ENCODE data around the gene LY6G5B. TPM values are rescaled to one million over a fixed set of nuclear protein-coding genes. Genes with fewer than 3 reads are reported as not detected.

Gene LY6G5B
- total and polyA plus RNA-seq, 12 donors: 0.48 to 13.4 (median 4.7) TPM

- intact Hi-C loops (cut with DNase I): no loop called here
- 84 to 92% (median 87%) methylated on average over 5 of the region's 5 CpGs for WGBS, 4 donors
- TF ChIP-seq, protein P1, sequence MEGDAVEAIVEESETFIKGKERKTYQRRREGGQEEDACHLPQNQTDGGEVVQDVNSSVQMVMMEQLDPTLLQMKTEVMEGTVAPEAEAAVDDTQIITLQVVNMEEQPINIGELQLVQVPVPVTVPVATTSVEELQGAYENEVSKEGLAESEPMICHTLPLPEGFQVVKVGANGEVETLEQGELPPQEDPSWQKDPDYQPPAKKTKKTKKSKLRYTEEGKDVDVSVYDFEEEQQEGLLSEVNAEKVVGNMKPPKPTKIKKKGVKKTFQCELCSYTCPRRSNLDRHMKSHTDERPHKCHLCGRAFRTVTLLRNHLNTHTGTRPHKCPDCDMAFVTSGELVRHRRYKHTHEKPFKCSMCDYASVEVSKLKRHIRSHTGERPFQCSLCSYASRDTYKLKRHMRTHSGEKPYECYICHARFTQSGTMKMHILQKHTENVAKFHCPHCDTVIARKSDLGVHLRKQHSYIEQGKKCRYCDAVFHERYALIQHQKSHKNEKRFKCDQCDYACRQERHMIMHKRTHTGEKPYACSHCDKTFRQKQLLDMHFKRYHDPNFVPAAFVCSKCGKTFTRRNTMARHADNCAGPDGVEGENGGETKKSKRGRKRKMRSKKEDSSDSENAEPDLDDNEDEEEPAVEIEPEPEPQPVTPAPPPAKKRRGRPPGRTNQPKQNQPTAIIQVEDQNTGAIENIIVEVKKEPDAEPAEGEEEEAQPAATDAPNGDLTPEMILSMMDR (IDR thresholded peaks at IDR 0.05): no peak
- no peak for TF ChIP-seq POLR2A (IDR thresholded peaks at IDR 0.05)
- DNase-seq: no peak
- no peaks in the 10 kb centered on the region for H3K36me3 ChIP-seq (replicated peaks in 1 of 2)
- no peak overlapping the region for H3K4me3 ChIP-seq
- H3K27me3 ChIP-seq: no peaks in the 10 kb centered on the region
- H3K9me3 ChIP-seq (replicated peaks in 1 of 3): no peaks in the 10 kb centered on the region
- no peak overlapping the region for H3K27ac ChIP-seq
- no peaks in the 10 kb centered on the region for H3K4me1 ChIP-seq (replicated peaks in 1 of 2)
Measured at GRCh38 chr6:31720196-31720770, 50.5 kb downstream of the LY6G5B start.

DNA sequence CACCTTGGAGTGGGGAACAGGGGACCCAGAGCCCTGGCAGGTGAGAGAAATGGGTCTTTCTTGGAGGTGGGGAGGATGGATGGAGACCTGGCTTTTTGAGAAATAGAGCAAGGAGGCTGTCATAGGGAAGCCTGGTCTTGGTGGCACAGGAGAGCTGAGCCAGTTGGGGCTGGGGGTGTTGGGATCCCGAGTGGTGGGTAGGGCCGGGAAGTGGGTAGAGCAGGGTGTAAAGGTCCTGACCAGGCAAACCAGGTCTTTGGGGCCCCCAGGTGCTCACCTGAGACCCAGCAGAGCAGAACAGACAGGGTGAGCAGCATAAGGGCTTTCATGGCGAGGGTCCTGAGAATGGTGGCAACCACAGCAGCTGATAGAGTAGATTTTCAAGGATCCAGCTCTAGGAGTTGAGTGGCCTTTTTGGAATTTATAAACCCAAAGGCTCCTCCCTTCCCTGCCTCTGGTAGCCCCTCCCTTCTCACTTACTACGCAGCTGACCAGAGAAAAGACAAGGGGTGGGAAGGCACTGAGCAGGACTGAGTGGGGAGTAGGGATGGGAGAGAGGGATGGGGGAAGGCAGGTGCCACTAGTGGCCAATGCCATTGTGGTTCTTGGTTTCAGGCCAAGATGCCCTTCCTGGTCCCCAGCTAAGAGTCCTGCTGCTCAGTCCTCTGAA is 51.7 kb downstream of the LY6G5B start, which contains the start of gene LY6G6C:
TSS of gene LY6G6C (minus strand) at position 396 of the 670 bp plus-strand sequence. CDS start at position 329, 67 bp downstream.
- Histone ChIP-seq H3K27me3 (no peaks in the 10 kb centered on the region), H3K36me3 (replicated peaks in 1 of 2) (no peaks in the 10 kb centered on the region), H3K27ac (no peak within 1 kb of the TSS), H3K4me1 (replicated peaks in 1 of 2) (peaks cover 0 to 1% of the 10 kb centered on the region in 2 donors), H3K4me3 (no peak within 1 kb of the TSS), H3K9me3 (replicated peaks in 1 of 3) (no peaks in the 10 kb centered on the region)
- no peak for DNase-seq
- intact Hi-C loops (cut with DNase I): no loop called here
- TF ChIP-seq POLR2A (IDR thresholded peaks at IDR 0.05): no peak
- TF ChIP-seq, protein P1 (IDR thresholded peaks at IDR 0.05): no peak
- WGBS, 4 donors: 80 to 87% (median 83%) methylated on average over 4 of the region's 4 CpGs

GRCh38 chr6:31722173-31722572 is 52.4 kb downstream of the LY6G5B start:
- no peak for TF ChIP-seq POLR2A (IDR thresholded peaks at IDR 0.05)
- TF ChIP-seq, protein P1 (IDR thresholded peaks at IDR 0.05): no peak
- WGBS, 4 donors: 75 to 100% (median 88%) methylated on average over 1 to 3 of the region's 3 CpGs
- H3K27me3 ChIP-seq: no peaks in the 10 kb centered on the region

More at GRCh38 chr6:31722173-31722572, 52.4 kb downstream of the LY6G5B start:
- Histone ChIP-seq H3K27ac (no peak overlapping the region), H3K4me3 (no peak overlapping the region), H3K9me3 (replicated peaks in 1 of 3) (no peaks in the 10 kb centered on the region), H3K36me3 (replicated peaks in 1 of 2) (no peaks in the 10 kb centered on the region), H3K4me1 (replicated peaks in 1 of 2) (peaks cover 0 to 8% of the 10 kb centered on the region in 2 donors)
- intact Hi-C loops (cut with DNase I): no loop called here
- DNase-seq: no peak

Small RNA genes within 50 kb of the gene (microRNA-seq; reads per million reads assigned to microRNA genes)
- gene MIR4646 (0.38 to 0.89 (median 0.85) reads per million in 3 donors), gene MIR6832 (0 to 0.45 (median 0) reads per million in 3 donors)

Small RNA genes within 50 kb of the gene (small RNA-seq; reads per million reads assigned to genes)
- gene LY6G6D (0 reads per million in 2 donors), gene MIR4646 (0 reads per million in 2 donors), gene MIR6832 (0 reads per million in 2 donors), gene RF00019 (0 reads per million in 2 donors), gene SNORA38 (4.4 to 4.6 reads per million in 2 donors)

Other genes starting within 250 kb of the LY6G5B start
Only the 30 nearest of the 37 such genes appear.
- gene MCCD1, start 141.0 kb upstream of the LY6G5B start, total RNA-seq: not detected
- gene MCCD1, start 141.0 kb upstream of the LY6G5B start, polyA plus RNA-seq: not detected
- gene DDX39B, start 128.0 kb upstream of the LY6G5B start, total RNA-seq: 100 to 1,000 TPM; 155 to 345 (median 287) TPM
- 100 to 1,000 TPM; 167 to 969 (median 968) TPM for gene DDX39B, start 128.0 kb upstream of the LY6G5B start, polyA plus RNA-seq
- 1 to 10 TPM in 7 of 9 donors, under 1 TPM in 2; 0.87 to 4.8 (median 2.8) TPM for gene ATP6V1G2, start 123.4 kb upstream of the LY6G5B start, total RNA-seq
- gene ATP6V1G2, start 123.4 kb upstream of the LY6G5B start, polyA plus RNA-seq: 1 to 10 TPM; 2.8 to 6.6 (median 5.6) TPM
- gene NFKBIL1, start 122.4 kb upstream of the LY6G5B start, total RNA-seq: 10 to 100 TPM; 15.1 to 33.6 (median 27.9) TPM
- gene NFKBIL1, start 122.4 kb upstream of the LY6G5B start, polyA plus RNA-seq: 10 to 100 TPM in 2 of 3 donors, 1 to 10 TPM in 1; 5.0 to 46.2 (median 27.6) TPM
- gene LTA, start 97.7 kb upstream of the LY6G5B start, total RNA-seq: 1 to 10 TPM in 2 of 9 donors, not detected in 7; 1.2 to 1.4 TPM
- gene LTA, start 97.7 kb upstream of the LY6G5B start, polyA plus RNA-seq: under 1 TPM in 2 of 3 donors, not detected in 1; 0.20 to 0.72 TPM
- 1 to 10 TPM in 5 of 9 donors, under 1 TPM in 3, not detected in 1; 0.33 to 3.2 (median 1.2) TPM for gene TNF, start 94.4 kb upstream of the LY6G5B start, total RNA-seq
- 1 to 10 TPM in 1 of 3 donors, under 1 TPM in 2; 0.22 to 1.0 (median 0.81) TPM for gene TNF, start 94.4 kb upstream of the LY6G5B start, polyA plus RNA-seq
- 1 to 10 TPM in 3 of 9 donors, under 1 TPM in 3, not detected in 3; 0.35 to 4.3 (median 0.95) TPM for gene LTB, start 87.6 kb upstream of the LY6G5B start, total RNA-seq
- gene LTB, start 87.6 kb upstream of the LY6G5B start, polyA plus RNA-seq: 1 to 10 TPM in 2 of 3 donors, under 1 TPM in 1; 0.31 to 6.7 (median 4.8) TPM
- 10 to 100 TPM in 8 of 9 donors, 1 to 10 TPM in 1; 5.8 to 29.0 (median 16.9) TPM for gene LST1, start 83.7 kb upstream of the LY6G5B start, total RNA-seq
- gene LST1, start 83.7 kb upstream of the LY6G5B start, polyA plus RNA-seq: 10 to 100 TPM in 2 of 3 donors, 1 to 10 TPM in 1; 9.7 to 67.8 (median 49.2) TPM
- under 1 TPM in 1 of 9 donors, not detected in 8; 0.46 TPM for gene NCR3, start 77.0 kb upstream of the LY6G5B start, total RNA-seq
- gene NCR3, start 77.0 kb upstream of the LY6G5B start, polyA plus RNA-seq: under 1 TPM in 2 of 3 donors, not detected in 1; 0.10 to 0.24 TPM
- gene AIF1, start 54.7 kb upstream of the LY6G5B start, total RNA-seq: 100 to 1,000 TPM in 1 of 9 donors, 10 to 100 TPM in 8; 15.3 to 104 (median 64.7) TPM
- 10 to 100 TPM; 61.4 to 81.6 (median 73.0) TPM for gene AIF1, start 54.7 kb upstream of the LY6G5B start, polyA plus RNA-seq
- gene PRRC2A, start 49.3 kb upstream of the LY6G5B start, total RNA-seq: 100 to 1,000 TPM in 5 of 9 donors, 10 to 100 TPM in 4; 31.9 to 198 (median 103) TPM
- gene PRRC2A, start 49.3 kb upstream of the LY6G5B start, polyA plus RNA-seq: 100 to 1,000 TPM in 2 of 3 donors, 10 to 100 TPM in 1; 55.6 to 419 (median 330) TPM
- 100 to 1,000 TPM; 113 to 336 (median 299) TPM for gene BAG6, start 17.3 kb upstream of the LY6G5B start, total RNA-seq
- 100 to 1,000 TPM; 170 to 799 (median 668) TPM for gene BAG6, start 17.3 kb upstream of the LY6G5B start, polyA plus RNA-seq
- gene APOM, start 14.1 kb upstream of the LY6G5B start, total RNA-seq: 1 to 10 TPM in 8 of 9 donors, not detected in 1; 2.3 to 4.7 (median 3.7) TPM
- gene APOM, start 14.1 kb upstream of the LY6G5B start, polyA plus RNA-seq: 10 to 100 TPM in 2 of 3 donors, 1 to 10 TPM in 1; 6.4 to 18.2 (median 10.7) TPM
- gene C6orf47, start 9.2 kb upstream of the LY6G5B start, total RNA-seq: 10 to 100 TPM; 23.8 to 37.0 (median 27.2) TPM
- gene C6orf47, start 9.2 kb upstream of the LY6G5B start, polyA plus RNA-seq: 10 to 100 TPM; 17.9 to 23.6 (median 20.0) TPM
- 10 to 100 TPM; 10.2 to 61.2 (median 16.9) TPM for gene GPANK1, start 5.0 kb upstream of the LY6G5B start, total RNA-seq
- 10 to 100 TPM in 2 of 3 donors, 1 to 10 TPM in 1; 7.4 to 18.3 (median 17.6) TPM for gene GPANK1, start 5.0 kb upstream of the LY6G5B start, polyA plus RNA-seq
- gene CSNK2B, start 3.9 kb upstream of the LY6G5B start, total RNA-seq: 100 to 1,000 TPM; 142 to 324 (median 177) TPM
- gene CSNK2B, start 3.9 kb upstream of the LY6G5B start, polyA plus RNA-seq: 100 to 1,000 TPM; 171 to 239 (median 236) TPM
- gene LY6G5C, start 11.1 kb downstream of the LY6G5B start, total RNA-seq: 1 to 10 TPM in 5 of 9 donors, under 1 TPM in 3, not detected in 1; 0.39 to 2.5 (median 1.8) TPM
- gene LY6G5C, start 11.1 kb downstream of the LY6G5B start, polyA plus RNA-seq: 1 to 10 TPM in 2 of 3 donors, under 1 TPM in 1; 0.75 to 3.6 (median 3.1) TPM
- gene ABHD16A, start 33.3 kb downstream of the LY6G5B start, total RNA-seq: 10 to 100 TPM; 48.0 to 64.4 (median 54.9) TPM
- 10 to 100 TPM; 38.7 to 73.1 (median 62.9) TPM for gene ABHD16A, start 33.3 kb downstream of the LY6G5B start, polyA plus RNA-seq
- gene LY6G6F, start 36.9 kb downstream of the LY6G5B start, total RNA-seq: under 1 TPM in 1 of 9 donors, not detected in 8; 0.44 TPM
- gene LY6G6F, start 36.9 kb downstream of the LY6G5B start, polyA plus RNA-seq: not detected
- not detected for gene LY6G6D, start 45.4 kb downstream of the LY6G5B start, total RNA-seq
- not detected for gene LY6G6D, start 45.4 kb downstream of the LY6G5B start, polyA plus RNA-seq
- not detected for gene LY6G6C, start 51.8 kb downstream of the LY6G5B start, total RNA-seq
- not detected for gene LY6G6C, start 51.8 kb downstream of the LY6G5B start, polyA plus RNA-seq
- gene MPIG6B, start 53.4 kb downstream of the LY6G5B start, total RNA-seq: under 1 TPM in 2 of 9 donors, not detected in 7; 0.22 to 0.65 TPM
- under 1 TPM in 2 of 3 donors, not detected in 1; 0.07 to 0.08 TPM for gene MPIG6B, start 53.4 kb downstream of the LY6G5B start, polyA plus RNA-seq
- 10 to 100 TPM; 21.1 to 52.7 (median 31.5) TPM for gene DDAH2, start 59.3 kb downstream of the LY6G5B start, total RNA-seq
- gene DDAH2, start 59.3 kb downstream of the LY6G5B start, polyA plus RNA-seq: 100 to 1,000 TPM in 2 of 3 donors, 1 to 10 TPM in 1; 6.4 to 202 (median 138) TPM
- gene CLIC1, start 66.6 kb downstream of the LY6G5B start, total RNA-seq: 100 to 1,000 TPM; 176 to 426 (median 217) TPM
- gene CLIC1, start 66.6 kb downstream of the LY6G5B start, polyA plus RNA-seq: 100 to 1,000 TPM; 109 to 252 (median 146) TPM
- gene MSH5, start 70.0 kb downstream of the LY6G5B start, total RNA-seq: 10 to 100 TPM in 3 of 9 donors, 1 to 10 TPM in 6; 3.0 to 16.7 (median 5.9) TPM
- 10 to 100 TPM in 2 of 3 donors, 1 to 10 TPM in 1; 3.6 to 24.5 (median 16.8) TPM for gene MSH5, start 70.0 kb downstream of the LY6G5B start, polyA plus RNA-seq
- gene SAPCD1, start 92.7 kb downstream of the LY6G5B start, total RNA-seq: 1 to 10 TPM in 1 of 9 donors, under 1 TPM in 3, not detected in 5; 0.46 to 2.3 (median 0.84) TPM
- gene SAPCD1, start 92.7 kb downstream of the LY6G5B start, polyA plus RNA-seq: 10 to 100 TPM in 1 of 3 donors, 1 to 10 TPM in 1, under 1 TPM in 1; 0.75 to 17.2 (median 6.0) TPM
- 1 to 10 TPM in 2 of 9 donors, under 1 TPM in 7; 0.17 to 2.3 (median 0.36) TPM for gene VWA7, start 107.4 kb downstream of the LY6G5B start, total RNA-seq
- gene VWA7, start 107.4 kb downstream of the LY6G5B start, polyA plus RNA-seq: 1 to 10 TPM in 2 of 3 donors, under 1 TPM in 1; 0.74 to 8.1 (median 1.1) TPM
- gene VARS1, start 125.8 kb downstream of the LY6G5B start, total RNA-seq: 10 to 100 TPM; 15.0 to 90.8 (median 54.9) TPM
- gene VARS1, start 125.8 kb downstream of the LY6G5B start, polyA plus RNA-seq: 10 to 100 TPM; 58.6 to 74.6 (median 59.2) TPM
- 10 to 100 TPM; 29.2 to 61.3 (median 43.5) TPM for gene LSM2, start 137.0 kb downstream of the LY6G5B start, total RNA-seq
- 10 to 100 TPM; 28.0 to 55.2 (median 42.8) TPM for gene LSM2, start 137.0 kb downstream of the LY6G5B start, polyA plus RNA-seq
- gene HSPA1L, start 145.3 kb downstream of the LY6G5B start, total RNA-seq: 1 to 10 TPM in 8 of 9 donors, under 1 TPM in 1; 0.79 to 4.3 (median 1.9) TPM
- 1 to 10 TPM; 1.0 to 5.3 (median 1.1) TPM for gene HSPA1L, start 145.3 kb downstream of the LY6G5B start, polyA plus RNA-seq

Measured in adrenal gland (tissue), 12 donors.